CD4-positive, alpha-beta T cell treated with Interleukin-2 at 100 ng/mL for 4 hours (primary cell): ENCODE data around the gene SEL1L3.
"Not testable (repeated sequence)": the region's sequence is repeated elsewhere in the genome, so short reads cannot be mapped to it uniquely, and the experiment has no call there.

Experiments
- DNase-seq: peaks from one replicate; pipeline ENCODE4 v3.0.0-alpha.2; 2020; ENCODE audit warnings: low spot score

SEL1L3 gene

DNA sequence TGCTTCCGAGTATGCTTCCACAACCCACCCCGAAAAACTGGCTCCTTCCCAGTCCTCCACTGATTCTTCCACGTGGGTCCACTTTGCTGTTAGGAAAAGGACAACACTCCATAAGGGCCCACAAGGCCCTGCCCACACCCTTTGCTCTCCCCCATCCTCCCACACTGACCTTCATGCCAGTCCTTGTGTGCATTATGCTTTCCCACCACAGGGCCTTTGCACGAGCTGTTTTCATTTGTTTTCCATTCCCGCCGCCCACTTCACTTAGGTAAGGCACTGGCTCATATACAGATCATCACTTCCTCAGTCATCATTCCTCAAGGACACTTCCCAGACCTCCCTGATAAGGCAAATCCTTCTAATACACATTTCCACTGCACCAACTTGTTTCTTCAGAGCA lies 16.8 kb upstream of the SEL1L3 start:
- DNase-seq, result no peak

DNA sequence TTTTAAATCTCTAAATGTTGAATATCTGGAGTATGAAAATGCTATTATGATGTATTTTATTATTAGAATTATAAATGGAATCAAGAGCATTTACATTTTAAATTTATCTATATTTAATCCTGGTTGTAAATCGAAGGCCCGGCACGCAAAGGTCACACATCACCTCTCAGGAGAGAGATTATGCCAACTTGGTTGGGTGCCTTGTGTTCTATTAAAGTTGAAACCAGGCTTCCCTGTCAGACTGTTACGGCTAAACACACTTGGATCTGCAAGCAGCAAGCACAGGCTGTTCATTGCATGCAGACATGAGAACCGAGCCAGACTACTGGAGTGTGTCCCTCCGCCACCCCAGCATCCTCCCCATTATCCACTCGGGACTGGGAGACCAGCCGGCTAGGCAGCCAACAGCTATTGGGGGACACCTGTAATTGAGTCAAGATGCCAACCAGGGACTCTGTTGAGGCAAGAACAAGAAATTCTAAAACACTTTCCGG lies 16.4 kb upstream of the SEL1L3 start:
- DNase-seq, result no peak

DNA sequence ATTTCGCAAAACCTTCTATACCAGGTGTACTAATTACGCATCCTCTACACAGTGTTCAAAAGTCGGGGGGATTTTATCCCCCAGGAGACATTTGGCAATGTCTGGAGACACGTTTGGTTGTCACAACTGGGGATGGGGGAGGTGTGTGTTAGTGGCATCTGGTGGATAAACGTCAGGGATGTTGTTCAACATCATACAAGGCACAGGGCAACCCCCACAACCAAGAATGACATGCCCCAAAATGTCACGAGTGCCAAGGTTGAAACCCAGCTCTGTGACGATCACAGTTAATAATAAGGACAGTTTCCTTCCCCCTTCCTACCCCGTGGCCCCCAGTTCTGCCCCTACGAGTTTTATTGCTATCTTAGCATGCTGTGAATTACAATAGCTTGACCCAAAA lies 15.9 kb upstream of the SEL1L3 start:
- DNase-seq, result no peak

DNA sequence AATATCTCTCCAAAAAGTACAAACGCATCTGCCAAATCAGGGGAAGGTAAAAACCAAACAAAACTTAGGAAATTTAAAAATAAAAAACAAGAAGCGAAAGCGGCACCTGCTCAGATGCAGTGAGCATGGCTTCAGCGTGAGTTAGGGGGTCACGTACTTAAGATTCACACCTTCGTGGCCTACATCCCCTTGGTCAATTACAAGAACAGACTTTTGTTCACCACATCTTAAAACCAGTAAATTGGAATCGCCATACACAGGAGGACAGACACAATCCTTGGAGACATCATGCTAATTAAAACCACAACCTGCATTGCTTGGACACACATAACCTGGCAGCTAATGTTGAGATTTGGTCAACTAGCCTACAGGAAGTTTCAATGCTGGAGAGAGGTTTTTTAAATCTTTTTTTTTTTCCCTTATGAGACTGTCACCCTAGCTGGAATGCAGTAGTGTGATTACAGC lies 12.5 kb upstream of the SEL1L3 start:
- no peak for DNase-seq

DNA sequence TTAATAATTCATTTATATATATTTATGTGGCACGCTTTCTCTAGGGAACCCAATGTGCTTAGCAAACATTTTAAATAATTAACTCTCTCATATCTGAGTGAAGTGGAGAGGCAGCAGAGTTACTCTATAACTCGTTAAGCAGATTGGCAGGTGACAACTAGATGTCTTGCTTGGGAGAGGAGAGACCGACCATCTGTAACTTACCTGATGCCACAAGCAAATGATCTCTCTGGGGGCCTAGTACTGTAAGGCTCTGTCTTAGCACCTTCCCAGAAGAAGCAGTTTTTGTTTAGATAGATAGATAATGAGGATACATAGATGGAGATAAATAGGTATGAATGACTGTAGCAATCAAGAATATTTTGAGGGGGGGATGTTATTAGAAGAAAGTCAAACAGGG lies 11.9 kb upstream of the SEL1L3 start:
- no peak for DNase-seq

DNA sequence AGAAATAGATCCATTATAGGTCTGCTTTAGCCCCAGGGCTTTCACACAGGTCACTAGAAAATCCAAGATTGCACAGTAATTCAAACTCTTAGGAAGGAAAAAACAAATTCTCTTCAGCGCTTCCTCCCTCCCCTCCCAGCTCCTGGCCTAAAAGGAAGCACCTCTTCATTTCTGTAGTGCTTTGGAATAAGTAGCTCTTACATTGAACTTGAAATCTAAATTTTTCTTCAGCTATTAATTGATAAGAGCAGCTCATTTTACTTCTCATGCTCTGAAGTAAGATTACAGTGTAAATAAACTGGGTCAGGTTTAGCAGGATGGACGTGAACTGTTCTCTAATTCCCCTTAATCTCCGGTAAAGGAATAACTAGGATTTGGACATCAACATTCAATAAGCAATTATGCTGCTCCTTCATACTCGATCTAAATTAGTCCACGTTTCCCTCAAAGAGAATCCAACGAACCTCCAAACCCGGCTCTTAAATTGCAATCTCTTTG lies 10.9 kb upstream of the SEL1L3 start:
- DNase-seq, result no peak

DNA sequence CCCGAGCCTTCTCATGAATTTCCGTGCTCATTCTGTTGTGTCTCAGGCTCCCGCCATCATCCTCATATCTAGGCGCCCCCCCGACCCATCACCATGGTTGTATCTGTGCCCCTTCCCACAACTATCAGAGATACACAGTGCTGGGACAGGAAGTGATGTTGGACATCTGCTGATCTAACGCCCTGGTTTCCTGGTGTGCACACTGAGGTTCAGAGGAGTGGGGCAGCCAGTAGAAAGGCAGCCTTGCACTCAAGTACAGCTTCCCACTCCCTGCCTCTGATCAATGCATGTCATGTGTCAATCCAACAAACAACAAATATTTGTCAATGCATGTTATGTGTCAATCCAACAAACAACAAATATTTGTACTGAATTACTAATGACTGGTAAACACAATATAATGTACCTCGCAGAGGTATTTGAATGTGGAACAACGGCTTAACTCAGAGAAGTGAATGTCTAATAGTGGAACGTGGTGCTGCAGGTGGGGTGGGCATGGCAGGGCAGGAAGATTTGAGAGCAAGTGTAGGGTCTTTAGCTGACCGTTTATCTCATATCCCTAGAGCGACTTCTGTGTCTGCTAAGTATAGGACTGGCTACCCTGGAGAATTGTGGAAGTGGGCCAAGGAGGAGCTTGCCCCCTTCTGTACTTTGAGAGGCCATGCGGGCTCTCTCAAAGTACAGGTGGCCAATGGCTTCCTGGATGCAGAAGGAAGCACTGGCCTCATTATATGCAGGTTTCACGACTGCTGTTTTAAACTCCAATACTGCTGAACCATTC lies 10.3 kb upstream of the SEL1L3 start:
- DNase-seq, result no peak

DNA sequence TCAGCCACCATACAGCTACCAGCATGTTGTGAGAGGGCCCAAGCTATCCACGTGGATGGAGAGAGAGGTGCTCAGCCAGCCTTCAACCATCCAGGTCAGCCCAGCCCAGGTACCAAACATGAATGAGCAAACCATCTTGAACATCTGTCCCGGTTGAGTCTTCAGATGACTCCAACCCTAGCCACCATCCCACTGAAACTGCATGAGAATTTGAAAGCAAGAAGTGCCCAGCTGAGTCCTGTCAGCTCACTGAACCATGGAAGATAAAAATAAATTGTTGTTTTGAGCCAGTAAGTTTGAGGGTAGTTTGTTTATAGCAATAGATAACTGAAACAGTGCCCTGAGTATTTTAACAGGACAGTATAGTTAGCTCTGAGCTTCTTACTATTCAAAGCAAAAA lies 7.3 kb upstream of the SEL1L3 start:
- no peak for DNase-seq

DNA sequence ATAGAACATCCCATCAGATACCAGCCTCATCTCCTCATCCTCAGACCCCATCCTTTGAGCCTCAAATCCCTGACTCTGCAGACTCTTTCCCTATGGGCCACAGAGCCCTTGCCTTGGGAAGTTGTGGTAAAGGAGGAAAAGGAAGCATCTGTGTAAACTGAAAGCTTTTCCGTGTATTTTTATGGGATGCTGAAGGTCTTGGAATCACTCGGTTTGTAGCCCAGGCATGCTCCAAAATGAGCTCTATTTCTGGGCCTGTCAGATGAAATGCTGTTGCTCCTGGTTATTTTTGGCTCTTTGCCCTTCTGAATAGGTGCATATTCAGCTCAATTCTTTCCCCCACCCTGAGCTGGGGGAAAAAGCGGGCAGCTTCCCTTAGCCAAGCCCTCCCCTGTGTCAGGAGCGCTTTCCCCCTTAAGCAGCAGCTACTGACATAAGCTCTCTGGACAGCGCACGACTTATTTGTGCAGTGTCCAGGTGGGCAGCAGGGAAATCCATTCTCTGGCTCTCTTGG lies 5.0 kb upstream of the SEL1L3 start:
- DNase-seq, result no peak

DNA sequence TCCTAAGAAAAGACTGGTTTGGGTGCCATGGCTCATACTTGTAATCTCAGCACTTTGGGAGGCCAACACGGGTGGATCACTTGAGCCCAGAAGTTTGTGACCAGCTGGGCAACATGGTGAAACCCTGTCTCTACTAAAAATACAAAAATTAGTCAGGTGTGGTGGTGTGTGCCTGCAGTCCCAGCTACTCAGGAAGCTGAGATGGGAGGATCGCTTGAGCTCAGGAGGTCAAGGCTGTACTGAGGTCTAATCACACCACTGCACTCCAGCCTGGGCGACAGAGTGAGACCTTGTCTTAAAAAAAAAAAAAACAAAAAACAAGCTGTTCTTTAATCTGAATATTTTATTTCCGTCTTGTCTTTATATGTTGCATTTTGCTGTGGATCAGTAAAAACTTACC lies 3.6 kb upstream of the SEL1L3 start:
- DNase-seq, result not testable (repeated sequence)

DNA sequence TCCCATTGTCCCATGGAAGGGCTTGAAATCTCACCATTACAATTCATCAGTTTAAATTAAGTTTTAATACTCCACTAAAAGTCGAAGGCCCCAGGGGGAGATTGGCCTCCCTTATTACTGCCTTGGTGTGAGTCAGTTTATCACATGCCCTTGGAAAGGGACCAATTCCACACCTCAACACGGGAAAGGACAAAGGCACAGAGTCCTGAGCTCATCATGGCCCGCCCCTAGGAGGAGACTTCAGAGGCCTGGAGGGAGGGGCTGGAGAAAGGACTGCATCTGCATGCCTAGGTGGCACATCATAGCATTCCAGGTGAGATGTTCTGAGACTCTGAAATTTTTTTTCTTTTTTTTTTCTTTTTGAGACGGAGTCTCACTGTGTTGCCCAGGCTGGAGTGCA lies 2.8 kb upstream of the SEL1L3 start:
- no peak for DNase-seq

DNA sequence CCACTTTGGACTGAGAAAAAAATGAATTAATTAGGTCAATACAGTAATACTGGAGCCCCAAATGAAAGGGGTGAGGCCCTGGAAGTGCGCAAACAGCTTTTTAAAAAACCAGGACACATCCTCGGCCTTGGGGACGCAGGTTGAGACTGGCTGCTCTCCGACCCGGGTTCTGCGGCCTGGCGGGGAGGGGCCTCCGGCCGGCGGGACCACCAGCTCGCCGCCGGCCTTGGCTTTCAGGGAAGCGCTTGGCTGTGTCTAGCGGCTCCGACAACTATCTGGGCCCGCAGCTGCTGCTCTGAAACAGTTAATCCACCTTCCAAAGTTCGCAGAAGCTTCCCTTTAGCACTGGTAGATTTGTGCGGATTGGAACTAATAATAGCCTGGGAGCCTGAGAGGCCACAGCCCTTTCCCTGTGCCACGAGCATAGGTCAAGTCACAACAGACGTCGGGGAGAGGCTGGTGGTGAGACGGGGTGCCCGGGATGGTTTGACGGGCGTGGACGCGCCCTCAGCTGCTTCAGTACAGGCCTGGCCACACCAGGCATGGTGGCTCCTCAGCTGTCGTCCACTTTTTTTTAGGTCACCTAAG lies 1.1 kb upstream of the SEL1L3 start:
- DNase-seq, result no peak

DNA sequence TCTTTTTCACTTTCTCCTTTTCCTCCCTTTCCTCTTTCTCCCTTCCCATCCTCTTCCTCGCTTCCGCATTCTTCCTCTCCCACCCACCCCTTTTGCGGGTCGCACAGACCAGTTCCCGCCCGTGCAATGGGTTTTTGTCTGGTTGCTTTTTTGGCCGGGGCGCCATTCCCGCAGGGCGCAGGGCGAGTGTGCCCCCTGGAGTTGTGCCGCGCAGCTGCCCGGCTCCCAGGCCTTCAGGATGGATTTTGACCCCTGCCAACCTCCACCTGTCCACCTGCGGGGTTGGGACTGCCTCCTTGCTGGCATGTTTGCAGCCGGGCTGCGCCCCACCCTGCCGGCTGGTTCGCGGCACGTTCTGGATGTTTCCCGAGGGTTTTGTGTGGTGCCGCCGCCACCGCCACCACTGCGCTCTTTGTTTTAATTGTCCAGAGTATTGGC lies 578 bp upstream of the SEL1L3 start:
- no peak for DNase-seq

DNA sequence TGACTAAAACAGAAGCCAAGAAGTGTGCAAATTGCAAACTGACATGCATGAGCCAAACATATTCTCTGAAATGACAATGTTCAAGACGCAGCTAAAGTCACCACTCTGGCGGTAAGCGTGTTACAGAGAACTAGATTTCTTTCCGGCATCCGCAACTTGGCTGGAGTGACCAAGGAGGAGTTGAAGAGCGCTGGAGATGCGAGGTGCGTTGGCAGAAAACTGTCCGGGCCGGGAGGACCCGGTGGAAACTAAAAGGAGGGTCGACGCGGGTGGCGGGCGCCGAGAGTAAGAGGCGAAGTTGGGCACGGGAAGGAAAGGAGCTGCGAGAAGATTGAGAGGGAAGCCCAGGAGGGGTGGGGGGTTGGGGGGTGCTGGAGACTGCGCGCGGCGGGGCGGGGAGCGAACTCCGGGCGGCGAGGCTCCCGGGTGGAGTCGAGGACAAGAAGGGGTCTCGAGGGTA lies 807 bp downstream of the SEL1L3 start:
- DNase-seq, result peak; percentile 48

DNA sequence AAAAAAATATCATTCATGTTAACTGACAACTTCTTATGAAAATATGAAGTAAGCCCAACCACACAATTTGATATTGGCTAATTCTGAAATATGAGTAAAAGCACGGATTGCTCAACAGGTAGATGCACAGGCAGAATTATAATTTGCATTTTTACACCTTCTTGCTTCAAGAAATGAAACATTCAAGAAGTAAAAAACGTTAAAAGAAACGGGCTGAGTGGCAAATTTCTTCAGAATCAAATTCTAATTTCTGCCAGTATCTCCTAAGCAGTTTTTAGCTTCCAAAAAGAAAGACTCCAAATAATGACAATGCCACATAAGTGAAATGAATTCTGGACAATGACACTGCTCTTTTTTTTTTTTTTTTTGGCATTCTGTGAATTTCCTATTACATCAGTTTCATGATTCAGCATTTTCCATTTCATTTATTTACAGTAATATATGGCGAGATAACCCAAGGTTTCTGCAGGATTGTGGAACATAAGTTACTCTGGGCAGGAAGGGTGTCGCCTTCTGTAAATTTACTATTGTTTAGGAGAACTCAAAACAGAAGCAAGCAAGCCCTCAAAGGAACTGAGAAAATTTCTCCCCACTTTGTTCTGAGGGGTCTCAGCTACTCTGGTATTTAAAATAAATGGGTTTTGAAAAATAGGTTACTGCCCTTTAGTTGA lies 1.4 kb downstream of the SEL1L3 start:
- no peak for DNase-seq

DNA sequence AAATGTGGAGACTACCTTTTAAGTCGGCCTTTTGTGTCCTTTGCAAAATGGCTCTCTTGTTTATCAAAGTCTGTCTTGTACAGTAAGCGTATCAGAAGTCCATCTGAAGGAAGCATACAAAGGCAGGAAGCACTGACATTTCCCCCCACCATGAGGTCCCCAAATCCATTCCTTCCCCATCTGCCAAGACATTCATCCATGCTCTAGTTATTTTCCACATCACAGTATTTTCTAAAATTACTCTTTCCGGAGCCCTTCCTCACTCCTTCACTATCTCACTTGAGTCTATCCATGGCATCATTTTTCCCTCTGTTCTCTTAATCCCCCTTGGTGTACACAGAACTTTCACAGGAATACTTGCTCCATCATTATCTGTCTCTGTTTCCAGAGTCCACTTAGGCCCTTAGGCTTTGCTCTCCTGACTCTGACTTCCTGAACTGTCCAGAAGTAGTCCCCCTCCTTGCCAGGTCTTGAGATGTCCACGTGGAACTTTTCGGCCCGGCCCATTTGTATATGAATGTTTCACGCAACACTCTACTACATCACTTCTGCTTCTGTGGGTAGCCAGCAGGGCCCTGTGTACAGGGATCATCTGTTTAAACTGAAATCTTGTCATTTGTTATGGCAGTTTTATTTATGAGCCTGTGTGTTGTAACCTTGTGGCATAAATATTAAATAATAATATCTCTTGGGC lies 2.1 kb downstream of the SEL1L3 start:
- DNase-seq, result peak; percentile 24

DNA sequence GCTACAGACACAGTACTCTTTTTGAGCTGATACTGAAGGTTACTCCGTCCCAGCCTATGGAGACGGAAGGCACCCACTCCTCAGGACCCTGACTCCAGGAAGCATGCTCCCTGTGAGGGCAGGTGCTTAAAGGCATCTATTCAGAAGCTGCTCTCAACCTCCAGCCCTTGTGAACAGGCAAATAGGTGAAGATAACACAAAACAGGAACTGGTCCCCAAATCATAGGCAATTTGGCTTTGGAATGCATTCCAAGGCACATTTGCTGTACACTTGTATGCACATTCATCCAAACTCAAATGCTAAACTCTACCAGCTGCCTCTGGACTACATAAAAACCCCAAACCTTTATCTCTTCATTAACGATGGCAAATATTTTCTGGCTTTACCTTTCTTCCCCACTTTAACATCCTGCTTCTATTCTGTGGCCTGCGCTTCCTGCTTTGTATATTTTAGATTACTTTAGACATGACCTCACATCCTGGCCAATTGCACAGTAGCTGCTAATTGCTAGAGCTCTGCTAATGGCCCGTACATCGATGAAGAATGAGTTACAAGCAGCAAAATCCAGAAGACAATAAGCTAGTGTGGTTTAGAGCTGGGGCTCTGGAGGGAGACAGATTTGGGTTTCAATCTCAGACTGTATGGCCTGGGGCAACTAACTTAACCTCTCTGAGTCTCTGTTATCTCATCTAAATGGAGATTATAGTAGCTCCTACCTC lies 3.2 kb downstream of the SEL1L3 start:
- DNase-seq, result peak; percentile 67

DNA sequence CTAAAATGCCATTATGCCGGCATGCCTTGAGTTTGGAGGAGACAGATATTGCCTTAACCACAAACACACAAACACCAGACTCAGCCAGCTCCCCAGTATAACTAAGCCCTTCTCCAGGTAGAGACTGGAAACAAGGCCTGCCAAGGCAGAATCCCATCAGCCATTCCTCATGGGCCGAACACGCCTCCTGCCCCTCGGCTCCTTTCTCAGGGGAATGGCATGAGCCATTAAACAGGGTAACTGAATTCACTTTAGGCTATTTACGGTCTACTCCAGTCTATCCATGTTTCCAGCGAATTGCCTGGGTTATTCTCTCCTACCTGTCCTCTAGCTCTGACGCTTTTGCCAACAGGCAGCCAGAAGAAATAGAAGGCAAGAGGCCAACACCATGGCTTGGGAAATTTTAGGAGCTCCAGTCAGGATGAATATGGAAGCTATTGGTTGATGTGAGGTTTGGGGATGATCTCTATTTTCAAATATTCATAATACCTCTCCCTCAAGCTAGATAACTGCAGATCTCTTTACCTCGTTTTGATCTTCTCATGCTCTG lies 4.9 kb downstream of the SEL1L3 start:
- DNase-seq, result no peak

DNA sequence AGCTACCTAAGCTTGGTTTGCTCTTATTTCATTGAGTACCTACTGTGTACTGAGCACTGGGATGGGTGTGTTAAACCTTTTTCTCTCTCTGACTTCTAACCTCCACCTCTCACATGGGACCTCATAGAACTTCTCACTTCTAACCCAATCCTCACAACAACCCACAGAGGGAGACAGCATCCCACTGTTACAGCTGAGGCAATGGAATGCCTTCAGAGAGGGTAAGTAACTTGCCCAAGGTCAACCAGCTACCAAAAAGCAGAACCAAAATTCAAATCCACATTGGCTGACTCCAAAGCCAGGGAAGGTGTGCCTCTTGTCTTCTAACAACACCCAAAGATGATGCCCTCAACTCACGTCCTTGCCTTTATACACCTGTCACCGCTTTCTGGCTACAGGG lies 5.4 kb downstream of the SEL1L3 start:
- no peak for DNase-seq

DNA sequence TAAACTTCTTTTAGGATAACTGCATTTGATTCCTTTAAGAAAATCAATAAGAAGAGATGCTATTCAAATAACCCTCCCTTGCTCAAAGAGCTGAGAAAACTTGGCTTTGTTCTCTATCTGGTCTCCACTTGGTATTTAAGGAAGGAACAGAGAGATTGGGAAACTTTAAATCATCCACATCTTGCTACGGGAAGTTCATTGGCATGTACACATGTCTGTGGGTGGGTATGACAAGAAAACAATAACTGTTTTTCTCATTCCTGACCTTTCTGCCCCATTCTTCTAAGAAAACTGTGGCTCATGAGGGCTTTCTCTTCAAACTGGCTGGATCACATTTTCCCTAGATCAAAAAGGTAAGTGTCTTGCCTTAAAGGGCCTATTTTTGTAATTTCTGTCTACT lies 6.0 kb downstream of the SEL1L3 start:
- DNase-seq, result no peak

DNA sequence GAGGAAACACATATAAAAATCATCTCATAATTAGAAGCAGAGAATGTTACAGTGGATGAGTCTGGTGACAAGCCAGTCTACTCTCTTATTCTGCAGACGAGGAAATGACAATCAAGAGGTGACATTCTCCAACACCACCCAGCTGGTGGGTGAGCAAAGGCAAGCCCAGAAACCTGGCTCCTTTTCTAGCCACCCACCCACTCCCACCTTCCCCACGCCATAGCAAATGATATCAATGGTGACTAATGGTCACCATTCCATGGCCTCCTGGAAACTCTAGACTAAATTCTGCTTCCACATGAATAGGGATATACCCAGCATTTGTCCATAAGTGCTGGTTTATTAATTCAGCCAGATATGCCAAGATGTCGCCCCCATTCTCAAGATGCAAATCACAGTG lies 10.7 kb downstream of the SEL1L3 start:
- DNase-seq, result no peak
